GM19328 (cell line): ENCODE measurements around the gene LPGAT1.
"Not testable (repeated sequence)": the region's sequence is repeated elsewhere in the genome, so short reads cannot be mapped to it uniquely, and the experiment has no call there.

Experiments used
- ATAC-seq: cut with Tn5 transposase; IDR thresholded peaks from one replicate; pipeline ENCODE4 v1.9.1; 2021; ENCODE audit warnings: mild to moderate bottlenecking, moderate library complexity; ENCODE audit not compliant: unreplicated experiment

The LPGAT1 gene

GRCh38 chr1:211705467-211706091, 125.0 kb downstream of the LPGAT1 start:
- ATAC-seq = no peak

GRCh38 chr1:211704543-211704942, 126.0 kb downstream of the LPGAT1 start:
- no peak for ATAC-seq

GRCh38 chr1:211703812-211704537, 126.6 kb downstream of the LPGAT1 start:
- ATAC-seq = no peak

- no peak for ATAC-seq
These were observed 128.8 kb downstream of the LPGAT1 start for GRCh38 chr1:211701733-211702132.

- ATAC-seq = no peak
These were observed 131.5 kb downstream of the LPGAT1 start for GRCh38 chr1:211699059-211699458.

GRCh38 chr1:211698161-211699026, 132.2 kb downstream of the LPGAT1 start:
- ATAC-seq = peak; percentile 33

- peak; percentile 61 for ATAC-seq
These were observed 133.2 kb downstream of the LPGAT1 start for GRCh38 chr1:211697356-211697755.

- ATAC-seq = peak; percentile 57
These were observed 135.3 kb downstream of the LPGAT1 start for GRCh38 chr1:211695135-211695816.

GRCh38 chr1:211693911-211694310, 136.7 kb downstream of the LPGAT1 start:
- ATAC-seq = not testable (repeated sequence)
